Right renal pelvis (tissue), 4 donors: ENCODE results near the gene FGFR3. TPM values are rescaled to one million over a fixed set of nuclear protein-coding genes. Genes with fewer than 3 reads are reported as not detected.

Experiments
- DNase-seq, 4 donors: peaks; one replicate each; pipeline ENCODE4 v3.0.0-alpha.2; 2013; ENCODE audit warnings: low read depth in 4 of 4, low spot score in 3 of 4, missing footprints in 1 of 4
- polyA plus RNA-seq, 4 donors: library from polyadenylated mRNA; unstranded; fragments of 120-200 nt; gene quantifications; one replicate each; pipeline ENCODE4 v1.2.1, GENCODE V29; 2013; ENCODE audit not compliant: insufficient read length in 4 of 4

FGFR3 gene
- polyA plus RNA-seq, 4 donors = 71.8 to 128 (median 95.2) TPM

DNA sequence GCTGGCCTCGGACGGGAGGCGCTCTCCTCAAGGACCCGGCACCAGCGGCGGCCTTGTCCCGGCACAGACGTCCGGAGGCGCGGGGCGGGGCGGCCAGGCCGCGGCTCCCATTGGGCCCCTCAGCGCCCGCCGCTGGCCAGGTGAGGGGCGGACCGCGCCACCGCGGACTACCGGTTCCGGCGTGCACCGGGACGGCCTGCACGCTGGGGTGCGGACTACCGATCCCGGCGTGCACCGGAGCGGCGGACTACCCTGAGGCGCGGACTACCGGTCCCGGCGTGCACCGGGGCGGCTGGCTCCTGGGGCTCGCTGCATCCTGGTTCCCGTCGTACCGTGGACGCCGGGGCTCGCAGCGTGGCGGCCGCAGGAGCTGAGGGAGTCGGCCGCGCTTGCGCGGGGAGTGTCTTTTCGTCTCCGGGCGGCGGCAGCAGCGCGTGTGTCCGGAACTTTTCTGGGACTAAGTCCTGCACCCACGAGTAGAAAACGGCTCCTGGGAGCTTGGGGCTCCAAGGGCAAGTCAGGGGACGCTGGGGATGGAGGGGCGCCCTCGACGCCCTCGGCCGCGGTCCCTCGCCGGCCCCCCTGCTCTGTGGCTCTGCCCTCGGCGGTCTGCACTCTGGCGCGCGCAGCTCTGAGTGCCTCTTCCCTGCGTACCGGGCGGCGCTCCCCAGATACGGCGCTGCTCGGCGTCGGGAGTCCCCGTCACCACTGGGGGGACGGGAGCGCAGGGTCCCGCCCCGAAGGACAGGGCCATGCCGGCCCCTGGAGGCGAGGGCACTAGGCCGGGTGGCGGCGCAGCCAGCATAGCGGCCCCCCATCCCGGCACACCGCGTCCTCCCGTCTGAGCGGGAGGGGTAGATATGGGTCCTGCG is 63.2 kb downstream of the FGFR3 start, which contains the start of gene LETM1:
LETM1 (minus strand) TSS at position 86 of the 872 bp plus-strand sequence. CDS start 206 bp downstream, outside the sequence.
- peak; percentile 83 to 88 (median 84) for DNase-seq

DNA sequence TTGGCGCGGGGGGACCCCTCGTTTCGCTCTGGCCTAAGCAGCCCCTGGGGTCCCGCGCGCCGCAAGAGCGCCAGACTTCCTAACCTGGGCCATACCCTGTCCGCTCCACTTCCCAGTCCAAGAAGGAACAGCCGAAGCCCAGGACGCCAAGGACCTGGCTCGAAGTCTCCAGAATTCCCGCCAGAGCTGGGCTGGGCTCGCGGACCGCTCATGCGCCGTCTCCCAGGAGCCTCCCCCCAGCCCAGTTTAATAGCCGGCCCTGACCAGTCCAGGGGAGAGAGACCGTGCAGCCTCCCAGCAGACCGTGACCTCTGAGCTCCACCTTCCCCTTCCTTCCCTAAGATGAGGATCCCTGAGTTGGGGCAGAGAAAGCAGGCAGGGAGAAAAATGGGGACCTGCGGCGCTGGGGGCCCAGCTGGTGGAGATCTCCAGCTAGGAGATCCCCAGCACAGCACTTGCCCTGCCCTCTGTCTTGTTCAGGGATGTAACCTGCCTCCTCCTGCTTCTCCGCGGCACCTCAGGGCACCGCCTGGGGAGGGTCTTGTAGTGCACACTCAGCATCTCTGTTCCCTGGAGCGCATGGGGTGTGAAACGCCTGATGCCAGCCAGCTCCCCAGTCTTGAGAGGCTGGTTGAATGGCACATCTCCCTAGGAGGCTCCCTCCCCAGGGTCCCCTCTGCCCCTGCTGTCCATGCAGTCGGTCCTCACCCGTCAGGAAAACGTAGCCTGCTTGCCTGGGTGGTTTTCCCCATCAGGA is 64.0 kb downstream of the FGFR3 start:
- no peak for DNase-seq

DNA sequence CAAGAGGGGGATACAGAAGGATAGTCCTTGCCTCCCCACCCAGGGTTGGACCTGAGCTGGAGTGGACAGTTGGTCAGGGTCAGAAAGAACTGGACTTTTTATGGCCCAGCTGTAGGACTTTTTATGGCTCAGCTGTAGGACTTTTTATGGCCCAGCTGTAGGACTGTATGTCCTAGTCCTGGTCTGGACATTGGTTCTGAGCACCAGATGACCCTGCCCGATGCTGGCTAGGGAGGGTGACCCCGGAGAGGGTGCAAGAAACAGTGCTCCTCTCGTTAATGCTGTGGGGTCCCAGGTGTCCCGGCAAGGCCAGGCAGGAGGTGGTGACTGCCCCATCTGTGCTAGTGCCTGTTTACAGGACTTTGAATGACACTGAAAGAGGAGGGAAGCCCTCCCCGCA is 64.8 kb downstream of the FGFR3 start:
- no peak for DNase-seq

Other genes with a start within 250 kb of the FGFR3 start
- 1 to 10 TPM; 1.6 to 3.6 (median 2.0) TPM for gene FAM53A, start 109.0 kb upstream of the FGFR3 start, polyA plus RNA-seq
- gene SLBP, start 81.0 kb upstream of the FGFR3 start, polyA plus RNA-seq = 100 to 1,000 TPM in 3 of 4 donors, 10 to 100 TPM in 1; 92.6 to 105 (median 102) TPM
- 10 to 100 TPM; 38.6 to 53.8 (median 40.3) TPM for gene TMEM129, start 72.0 kb upstream of the FGFR3 start, polyA plus RNA-seq
- 10 to 100 TPM; 37.1 to 45.6 (median 41.3) TPM for gene TACC3, start 71.8 kb upstream of the FGFR3 start, polyA plus RNA-seq
- 10 to 100 TPM; 18.1 to 25.2 (median 19.9) TPM for gene LETM1, start 62.9 kb downstream of the FGFR3 start, polyA plus RNA-seq
- gene NSD2, start 78.1 kb downstream of the FGFR3 start, polyA plus RNA-seq = 10 to 100 TPM; 68.2 to 85.6 (median 79.1) TPM
- gene NELFA, start 215.7 kb downstream of the FGFR3 start, polyA plus RNA-seq = 10 to 100 TPM; 31.5 to 42.9 (median 35.1) TPM